Smooth muscle cell (in vitro differentiated cells): Measurements from ENCODE around the gene ASCC1. TPM values are rescaled to one million over a fixed set of nuclear protein-coding genes. Genes with fewer than 3 reads are reported as not detected.

Experiments
- DNase-seq: peaks from one replicate; lab custom pipeline; 2025; ENCODE audit not compliant: unreplicated experiment; lab: John Stamatoyannopoulos, UW
- H2AFZ ChIP-seq: fragments of 200-600 bp; sonication (generic); 2 replicates; pipeline ENCODE4 v1.6.0; 2016; ENCODE audit warnings: antibody characterized with exemption, low read depth, mild to moderate bottlenecking
- H3F3A ChIP-seq: fragments of 200-600 bp; sonication (generic); 2 replicates; pipeline ENCODE4 v1.6.0; 2017; ENCODE audit warnings: antibody characterized with exemption, low read depth
- H3K27ac ChIP-seq: fragments of 200-600 bp; sonication (generic); 2 replicates; pipeline ENCODE4 v1.5.1; 2016; ENCODE audit warnings: low read depth, mild to moderate bottlenecking
- H3K27me3 ChIP-seq: fragments of 200-600 bp; sonication (generic); 2 replicates; pipeline ENCODE4 v1.6.1; 2016; ENCODE audit warnings: low read depth, mild to moderate bottlenecking
- H3K36me3 ChIP-seq: fragments of 200-600 bp; sonication (generic); 2 replicates; pipeline ENCODE4 v1.5.1; 2016; ENCODE audit warnings: low read depth
- H3K4me1 ChIP-seq: fragments of 200-600 bp; sonication (generic); 2 replicates; pipeline ENCODE4 v1.5.1; 2016; ENCODE audit warnings: low read depth
- H3K4me2 ChIP-seq: fragments of 200-600 bp; sonication (generic); 2 replicates; pipeline ENCODE4 v1.6.0; 2016; ENCODE audit warnings: mild to moderate bottlenecking
- H3K4me3 ChIP-seq: fragments of 200-600 bp; sonication (generic); 2 replicates; pipeline ENCODE4 v1.5.1; 2016; ENCODE audit warnings: mild to moderate bottlenecking
- H3K79me2 ChIP-seq: fragments of 200-600 bp; sonication (generic); 2 replicates; pipeline ENCODE4 v1.6.0; 2016; ENCODE audit warnings: low read depth, mild to moderate bottlenecking
- H3K9ac ChIP-seq: fragments of 200-600 bp; sonication (generic); 2 replicates; pipeline ENCODE4 v1.6.0; 2016; ENCODE audit warnings: low read depth
- H3K9me3 ChIP-seq: fragments of 200-600 bp; sonication (generic); replicated peaks from 2 replicates; pipeline ENCODE4 v1.5.1; 2016; ENCODE audit warnings: low read depth
- H4K20me1 ChIP-seq: fragments of 200-600 bp; sonication (generic); 2 replicates; pipeline ENCODE4 v1.6.0; 2016; ENCODE audit warnings: low read depth
- CTCF ChIP-seq: fragments of 200-600 bp; sonication (generic); IDR thresholded peaks from 2 replicates; pipeline ENCODE4 v1.5.1; 2017; ENCODE audit warnings: borderline replicate concordance, mild to moderate bottlenecking, antibody characterized with exemption; ENCODE audit not compliant: insufficient read depth, poor library complexity, severe bottlenecking
- WGBS: methylation state at CpG from one replicate; pipeline ENCODE4 v1.1.7; 2016; ENCODE audit warnings: low lambda C conversion rate; 5-methylcytosine and 5-hydroxymethylcytosine counted together
- polyA plus RNA-seq: library from polyadenylated mRNA; unstranded; fragments of >200 nt; fragmentation: Nextera tagmentation; extraction: Ambion mirVana; gene quantifications from 2 replicates; pipeline ENCODE4 v1.2.1, GENCODE V29; 2016
- total RNA-seq: library from RNA; depleted of rRNA; stranded (reverse); fragments of >200 nt; gene quantifications from 2 replicates; pipeline ENCODE4 v1.2.3, GENCODE V29; 2014

ASCC1 gene
- total and polyA plus RNA-seq, 2 experiments from 2014 or later: 24.0 to 28.1 TPM

- no peak for TF ChIP-seq CTCF
- no peak for DNase-seq
- no peaks in the 10 kb centered on the region for H3K27me3 ChIP-seq
- H3K79me2 ChIP-seq: peaks cover 46% of the 10 kb centered on the region
- no peaks in the 10 kb centered on the region for H3K4me1 ChIP-seq
- H3K9ac ChIP-seq: no peak overlapping the region
- H3K36me3 ChIP-seq: no peaks in the 10 kb centered on the region
- H3F3A ChIP-seq: peaks cover 5% of the 10 kb centered on the region
- no peaks in the 10 kb centered on the region for H3K9me3 ChIP-seq
- no peak overlapping the region for H3K4me2 ChIP-seq
- H4K20me1 ChIP-seq: no peaks in the 10 kb centered on the region
- no peak overlapping the region for H2AFZ ChIP-seq
- WGBS: 92% methylated on average over 1 of the region's 1 CpG
- H3K27ac ChIP-seq: no peak overlapping the region
- no peak overlapping the region for H3K4me3 ChIP-seq
Observed at GRCh38 chr10:72223743-72224101, 7.6 kb upstream of the ASCC1 start.

DNA sequence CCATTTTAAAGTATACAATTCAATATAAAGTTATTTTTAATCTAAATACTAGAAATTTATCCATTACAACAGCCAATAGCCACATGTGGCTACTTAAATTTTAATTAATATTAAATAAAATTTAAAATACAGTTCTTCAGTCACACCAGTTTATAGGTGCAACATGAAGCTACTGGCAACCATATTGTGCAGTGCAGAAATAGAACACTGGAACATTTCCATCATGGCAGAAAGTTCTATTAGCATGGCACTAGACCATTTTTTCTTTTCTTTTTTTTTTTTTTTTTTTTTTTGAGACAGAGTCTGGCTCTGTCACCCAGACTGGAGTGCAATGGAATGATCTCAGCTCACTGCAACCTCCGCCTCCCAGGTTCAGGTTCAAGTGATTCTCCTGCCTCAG lies 5.2 kb upstream of the ASCC1 start:
- DNase-seq: no peak
- Histone ChIP-seq H3K9ac (no peak overlapping the region), H3K4me2 (no peak overlapping the region), H4K20me1 (no peaks in the 10 kb centered on the region), H3K27ac (no peak overlapping the region), H3F3A (peaks cover 11% of the 10 kb centered on the region), H3K27me3 (no peaks in the 10 kb centered on the region), H3K36me3 (no peaks in the 10 kb centered on the region), H3K79me2 (peaks cover 59% of the 10 kb centered on the region), H3K9me3 (no peaks in the 10 kb centered on the region), H3K4me3 (no peak overlapping the region), H2AFZ (no peak overlapping the region), H3K4me1 (peaks cover 9% of the 10 kb centered on the region)
- 100% methylated on average over 1 of the region's 1 CpG for WGBS
- TF ChIP-seq CTCF: no peak

DNA sequence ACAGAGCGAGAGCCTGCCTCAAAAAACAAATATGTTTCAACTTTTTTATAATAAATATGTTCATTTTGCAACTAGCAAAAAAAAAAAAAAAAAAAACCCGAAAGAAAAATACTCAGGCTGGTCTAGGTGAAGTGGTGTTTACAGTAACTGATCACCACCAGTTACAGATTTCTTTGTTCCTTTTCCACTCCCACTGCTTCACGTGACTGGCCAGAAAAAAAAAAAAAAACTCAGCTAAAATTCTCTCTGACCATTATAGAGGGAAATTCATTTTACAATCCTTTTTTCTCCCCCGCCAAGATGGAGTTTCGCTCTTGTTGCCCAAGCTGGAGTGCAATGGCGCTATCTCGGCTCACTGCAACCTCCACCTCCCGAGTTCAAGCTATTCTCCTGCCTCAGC lies 4.6 kb upstream of the ASCC1 start:
- Histone ChIP-seq H2AFZ (no peak overlapping the region), H3K79me2 (peaks cover 54% of the 10 kb centered on the region), H3K27ac (no peak overlapping the region), H3K4me3 (no peak overlapping the region), H3K9ac (no peak overlapping the region), H3F3A (peaks cover 11% of the 10 kb centered on the region), H4K20me1 (no peaks in the 10 kb centered on the region), H3K9me3 (no peaks in the 10 kb centered on the region), H3K27me3 (no peaks in the 10 kb centered on the region), H3K4me1 (peaks cover 9% of the 10 kb centered on the region), H3K4me2 (no peak overlapping the region), H3K36me3 (no peaks in the 10 kb centered on the region)
- DNase-seq: no peak
- WGBS: 93% methylated on average over 8 of the region's 8 CpGs
- no peak for TF ChIP-seq CTCF

GRCh38 chr10:72219235-72219814 lies 3.2 kb upstream of the ASCC1 start:
- Histone ChIP-seq H3K27me3 (no peaks in the 10 kb centered on the region), H3K27ac (no peak overlapping the region), H3K36me3 (no peaks in the 10 kb centered on the region), H3K4me1 (peaks cover 20% of the 10 kb centered on the region), H3K79me2 (peaks cover 54% of the 10 kb centered on the region), H3K4me2 (no peak overlapping the region), H4K20me1 (no peaks in the 10 kb centered on the region), H3K4me3 (no peak overlapping the region), H3K9me3 (no peaks in the 10 kb centered on the region), H3K9ac (no peak overlapping the region), H2AFZ (no peak overlapping the region), H3F3A (peaks cover 11% of the 10 kb centered on the region)
- no peak for DNase-seq
- TF ChIP-seq CTCF: no peak
- WGBS: 95% methylated on average over 6 of the region's 6 CpGs
